Measurements from ENCODE around the gene DGLUCY.
"Not testable (repeated sequence)": the region's sequence is repeated elsewhere in the genome, so short reads cannot be mapped to it uniquely, and the experiment has no call there.

The DGLUCY gene

GRCh38 chr14:91119556-91120311 lies 5.9 kb downstream of the DGLUCY start:
- TF ChIP-seq CTCF (IDR thresholded peaks at IDR 0.05) (no peak), ZFX (IDR thresholded peaks at IDR 0.05; ENCODE audit: borderline replicate concordance) (no peak)
- no peak overlapping the region for H3K27ac ChIP-seq

- H3K27ac ChIP-seq, result no peak overlapping the region
- TF ChIP-seq ZFX (IDR thresholded peaks at IDR 0.05; ENCODE audit: borderline replicate concordance) (no peak), CTCF (IDR thresholded peaks at IDR 0.05) (no peak)
Observed at GRCh38 chr14:91123201-91123600, 9.3 kb downstream of the DGLUCY start.

GRCh38 chr14:91124406-91125270 lies 10.8 kb downstream of the DGLUCY start:
- not testable (repeated sequence) for H3K27ac ChIP-seq

- TF ChIP-seq CTCF (IDR thresholded peaks at IDR 0.05), result no peak
- no peak for TF ChIP-seq ZFX (IDR thresholded peaks at IDR 0.05; ENCODE audit: borderline replicate concordance)
- no peak overlapping the region for H3K27ac ChIP-seq
Observed at GRCh38 chr14:91125271-91125660, 11.4 kb downstream of the DGLUCY start.

GRCh38 chr14:91125801-91126200 lies 11.9 kb downstream of the DGLUCY start:
- TF ChIP-seq CTCF (IDR thresholded peaks at IDR 0.05) (no peak), ZFX (IDR thresholded peaks at IDR 0.05; ENCODE audit: borderline replicate concordance) (no peak)
- H3K27ac ChIP-seq, result no peak overlapping the region

GRCh38 chr14:91126761-91127160 lies 12.9 kb downstream of the DGLUCY start:
- peak overlapping the region; percentile 57 for H3K27ac ChIP-seq
- TF ChIP-seq CTCF (IDR thresholded peaks at IDR 0.05), result no peak
- no peak for TF ChIP-seq ZFX (IDR thresholded peaks at IDR 0.05; ENCODE audit: borderline replicate concordance)

- H3K27ac ChIP-seq, result peak overlapping the region; percentile 57
- TF ChIP-seq CTCF (IDR thresholded peaks at IDR 0.05) (no peak), ZFX (IDR thresholded peaks at IDR 0.05; ENCODE audit: borderline replicate concordance) (no peak)
Observed at GRCh38 chr14:91127401-91127801, 13.5 kb downstream of the DGLUCY start.
